Right lobe of liver (tissue), 4 donors: Measurements from ENCODE around the gene IRGC.

Source experiments
- POLR2A ChIP-seq: fragments of 450-650 bp; IDR thresholded peaks from one replicate; pipeline ENCODE4 v1.6.1; 2017; ENCODE audit warnings: antibody characterized with exemption, mild to moderate bottlenecking
- TF ChIP-seq, protein P1 (sequence below), 4 donors: fragments of 200-600 bp in 3 of 4; fragments of 450-650 bp in 1 of 4; IDR thresholded peaks; one replicate each; pipeline versions ENCODE4 v1.5.1 to v1.8.0; 2016 to 2022; ENCODE audit warnings: antibody characterized with exemption in 4 of 4, mild to moderate bottlenecking in 2 of 4
- donor health status: DM: no; HTN: no; CAD: no.
- donor health status: DM: no; HTN: no; CAD: no.
- donor health status: DM: no; HTN: yes; CAD: no.

DNA sequence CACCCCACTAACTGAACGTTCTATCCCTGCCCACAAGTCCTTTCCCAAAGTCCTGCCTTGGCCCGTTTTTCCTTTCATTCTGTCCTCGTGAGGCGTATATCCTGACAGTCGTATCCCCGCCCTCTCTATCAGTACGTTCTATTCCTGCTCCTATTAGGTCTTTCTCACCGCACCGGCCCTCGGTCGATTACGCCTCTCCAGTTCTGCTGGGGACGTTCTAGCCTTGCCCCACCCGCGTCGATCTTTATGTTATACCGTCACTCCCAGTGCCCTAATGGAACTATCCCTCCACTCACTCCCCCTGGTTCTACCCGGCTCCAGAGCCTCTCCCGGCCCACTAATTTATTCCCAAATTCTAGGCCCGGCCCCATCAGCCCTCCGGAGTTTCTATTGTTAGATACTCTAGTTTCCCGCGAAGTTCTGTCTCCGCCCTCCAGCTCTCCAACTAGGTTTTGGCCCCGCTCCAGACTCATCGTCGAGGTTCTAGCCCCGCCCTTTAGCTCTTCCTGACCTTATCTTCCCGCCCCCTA, 47.9 kb upstream of the IRGC start:
- TF ChIP-seq, protein P1, sequence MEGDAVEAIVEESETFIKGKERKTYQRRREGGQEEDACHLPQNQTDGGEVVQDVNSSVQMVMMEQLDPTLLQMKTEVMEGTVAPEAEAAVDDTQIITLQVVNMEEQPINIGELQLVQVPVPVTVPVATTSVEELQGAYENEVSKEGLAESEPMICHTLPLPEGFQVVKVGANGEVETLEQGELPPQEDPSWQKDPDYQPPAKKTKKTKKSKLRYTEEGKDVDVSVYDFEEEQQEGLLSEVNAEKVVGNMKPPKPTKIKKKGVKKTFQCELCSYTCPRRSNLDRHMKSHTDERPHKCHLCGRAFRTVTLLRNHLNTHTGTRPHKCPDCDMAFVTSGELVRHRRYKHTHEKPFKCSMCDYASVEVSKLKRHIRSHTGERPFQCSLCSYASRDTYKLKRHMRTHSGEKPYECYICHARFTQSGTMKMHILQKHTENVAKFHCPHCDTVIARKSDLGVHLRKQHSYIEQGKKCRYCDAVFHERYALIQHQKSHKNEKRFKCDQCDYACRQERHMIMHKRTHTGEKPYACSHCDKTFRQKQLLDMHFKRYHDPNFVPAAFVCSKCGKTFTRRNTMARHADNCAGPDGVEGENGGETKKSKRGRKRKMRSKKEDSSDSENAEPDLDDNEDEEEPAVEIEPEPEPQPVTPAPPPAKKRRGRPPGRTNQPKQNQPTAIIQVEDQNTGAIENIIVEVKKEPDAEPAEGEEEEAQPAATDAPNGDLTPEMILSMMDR (IDR thresholded peaks at IDR 0.05): no peak
- TF ChIP-seq POLR2A: no peak
